Activated CD8-positive, alpha-beta T cell treated with anti-CD3 and anti-CD28 coated beads for 36 hours (primary cell): ENCODE data around the gene TRIM73. TPM values are rescaled to one million over a fixed set of nuclear protein-coding genes. Genes with fewer than 3 reads are reported as not detected.
"Not testable (repeated sequence)": the region's sequence is repeated elsewhere in the genome, so short reads cannot be mapped to it uniquely, and the experiment has no call there.

Experiments used
- ATAC-seq: fragments of 200-7000 bp; cut with Tn5 transposase; one replicate; pipeline ENCODE4 v1.10.0; 2021; ENCODE audit warnings: mild to moderate bottlenecking, moderate library complexity
- CTCF ChIA-PET: fragments of 350-600 bp; sonication (Branson Sonifier 250); formaldehyde crosslinking; loops from one replicate; lab custom pipeline; 2021; ENCODE audit warnings: antibody characterized with exemption; lab: Charles Lee
- POLR2A ChIA-PET: fragments of 350-600 bp; sonication (Branson Sonifier 250); formaldehyde crosslinking; loops from one replicate; lab custom pipeline; 2021; ENCODE audit warnings: antibody characterized with exemption; lab: Charles Lee
- DNase-seq: peaks from one replicate; pipeline ENCODE4 v3.0.0-alpha.2; 2020
- H3K27ac Mint-ChIP-seq: one replicate; pipeline ENCODE4 v1.8.0; 2021; ENCODE audit warnings: mild to moderate bottlenecking, mixed read lengths
- H3K27me3 Mint-ChIP-seq: one replicate; pipeline ENCODE4 v1.8.0; 2021; ENCODE audit warnings: mixed read lengths
- H3K36me3 Mint-ChIP-seq: one replicate; pipeline ENCODE4 v1.8.0; 2021; ENCODE audit warnings: low read depth, mixed read lengths
- H3K4me1 Mint-ChIP-seq: one replicate; pipeline ENCODE4 v1.8.0; 2021; ENCODE audit warnings: low read depth, mixed read lengths
- H3K4me3 Mint-ChIP-seq: one replicate; pipeline ENCODE4 v1.8.0; 2021; ENCODE audit warnings: mild to moderate bottlenecking, moderate library complexity, mixed read lengths
- H3K9me3 Mint-ChIP-seq: one replicate; pipeline ENCODE4 v1.8.0; 2021; ENCODE audit warnings: mixed read lengths
- intact Hi-C: fragments of 100-400 bp; cut with micrococcal nuclease; formaldehyde crosslinking; loops from one replicate; pipeline ENCODE4 v1.10.0; 2022
- total RNA-seq, 2 experiments: library from RNA; stranded (reverse); gene quantifications; one replicate each; pipeline ENCODE4 v1.2.3, GENCODE V29; 2021

The TRIM73 gene
- 1 to 10 TPM; 4.1 to 6.4 TPM for total RNA-seq

GRCh38 chr7:75395329-75395728 lies at the start of gene TRIM73:
TSS of gene TRIM73 (plus strand) at chr7:75395629. CDS start at chr7:75398934, 3,305 bp downstream.
- H3K4me3 Mint-ChIP-seq, intact Hi-C loops, POLR2A ChIA-PET, H3K27ac Mint-ChIP-seq, DNase-seq, H3K9me3 Mint-ChIP-seq, H3K36me3 Mint-ChIP-seq, CTCF ChIA-PET, H3K27me3 Mint-ChIP-seq, ATAC-seq, H3K4me1 Mint-ChIP-seq: not testable (repeated sequence)

DNA sequence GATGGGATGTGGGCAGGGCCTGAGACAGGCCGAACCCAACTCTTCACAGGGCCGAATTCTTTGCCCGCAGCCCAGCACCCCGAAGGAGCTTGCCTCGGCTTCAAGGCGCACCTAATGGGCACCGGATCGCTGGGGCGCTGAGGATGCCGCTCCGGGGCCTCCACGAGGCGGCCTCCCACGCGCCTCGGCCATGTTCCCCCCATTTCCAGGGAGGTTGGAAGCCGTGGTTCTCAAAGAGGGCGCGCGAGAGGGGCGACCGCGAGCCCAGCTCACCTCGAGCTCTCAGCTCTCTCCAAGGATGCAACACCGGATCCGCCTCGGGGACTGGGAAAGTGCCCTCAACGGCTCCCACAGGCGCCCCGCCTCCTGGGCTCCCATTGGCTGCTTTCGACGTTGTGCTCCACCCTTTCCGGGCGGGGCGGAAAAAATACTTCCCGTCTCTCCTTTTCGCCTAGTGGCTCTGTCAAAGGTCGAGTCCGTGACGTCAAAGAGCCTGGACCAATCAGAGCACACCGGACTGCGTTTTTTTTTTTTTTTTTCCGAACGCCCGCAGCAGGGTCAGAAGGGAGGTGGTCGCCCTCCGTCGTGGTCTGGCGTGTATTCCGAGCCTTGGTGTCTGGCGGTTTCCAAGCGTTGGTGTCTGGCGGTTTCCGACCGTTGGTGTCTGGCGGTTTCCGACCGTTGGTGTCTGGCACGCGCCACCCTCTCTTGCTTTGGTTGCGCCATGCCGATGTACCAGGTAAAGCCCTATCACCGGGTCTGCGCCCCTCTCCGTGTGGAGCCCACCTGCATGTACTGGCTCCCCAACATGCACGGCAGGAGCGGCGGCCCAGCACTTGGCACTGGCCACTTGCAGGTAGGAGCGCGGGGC lies 36.5 kb upstream of the TRIM73 start:
- H3K27me3 Mint-ChIP-seq, H3K36me3 Mint-ChIP-seq, H3K4me1 Mint-ChIP-seq, H3K9me3 Mint-ChIP-seq, intact Hi-C loops, CTCF ChIA-PET, POLR2A ChIA-PET: not testable (repeated sequence)
- peak; percentile 71 for DNase-seq
- ATAC-seq = peak; percentile 83
- H3K4me3 Mint-ChIP-seq = peak overlapping the region; percentile 77
- H3K27ac Mint-ChIP-seq = peak overlapping the region; percentile 92

DNA sequence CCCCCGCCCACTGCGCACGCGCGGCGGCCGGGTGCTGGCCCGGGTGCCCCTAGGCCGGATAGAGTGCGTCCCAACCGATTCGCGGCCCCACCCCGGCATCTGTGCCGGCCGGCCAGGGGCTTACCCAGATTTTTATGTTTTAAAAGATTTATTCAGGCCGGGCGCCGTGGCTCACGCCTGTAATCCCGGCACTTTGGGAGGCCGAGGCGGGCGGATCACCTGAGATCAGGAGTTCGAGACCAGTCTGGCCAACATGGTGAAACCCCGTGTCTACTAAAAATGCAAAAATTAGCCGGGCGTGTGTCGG lies 35.9 kb upstream of the TRIM73 start:
- H3K9me3 Mint-ChIP-seq, H3K4me3 Mint-ChIP-seq, H3K27ac Mint-ChIP-seq, H3K4me1 Mint-ChIP-seq, H3K36me3 Mint-ChIP-seq, intact Hi-C loops, H3K27me3 Mint-ChIP-seq, POLR2A ChIA-PET, ATAC-seq, CTCF ChIA-PET: not testable (repeated sequence)
- peak; percentile 19 for DNase-seq

DNA sequence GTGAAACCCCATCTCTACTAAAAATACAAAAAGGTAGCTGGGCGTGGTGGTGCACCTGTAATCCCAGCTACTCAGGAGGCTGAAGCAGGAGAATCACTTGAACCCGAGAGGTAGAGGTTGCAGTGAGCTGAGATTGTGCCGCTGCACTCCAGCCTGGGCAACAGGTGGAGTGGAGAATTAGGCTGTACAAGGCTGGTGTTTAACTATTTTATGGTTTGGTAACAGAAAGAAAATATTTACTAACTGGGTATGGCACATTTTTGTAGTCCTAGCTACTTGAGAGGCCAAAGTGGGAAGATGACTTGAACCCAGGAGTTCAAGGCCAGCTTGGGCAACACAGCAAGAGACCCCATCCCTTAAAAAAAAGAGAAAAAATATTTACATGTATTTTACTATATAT lies 31.4 kb upstream of the TRIM73 start:
- H3K4me3 Mint-ChIP-seq, H3K27me3 Mint-ChIP-seq, H3K27ac Mint-ChIP-seq, POLR2A ChIA-PET, CTCF ChIA-PET, intact Hi-C loops, H3K4me1 Mint-ChIP-seq, DNase-seq, ATAC-seq, H3K36me3 Mint-ChIP-seq, H3K9me3 Mint-ChIP-seq: not testable (repeated sequence)

DNA sequence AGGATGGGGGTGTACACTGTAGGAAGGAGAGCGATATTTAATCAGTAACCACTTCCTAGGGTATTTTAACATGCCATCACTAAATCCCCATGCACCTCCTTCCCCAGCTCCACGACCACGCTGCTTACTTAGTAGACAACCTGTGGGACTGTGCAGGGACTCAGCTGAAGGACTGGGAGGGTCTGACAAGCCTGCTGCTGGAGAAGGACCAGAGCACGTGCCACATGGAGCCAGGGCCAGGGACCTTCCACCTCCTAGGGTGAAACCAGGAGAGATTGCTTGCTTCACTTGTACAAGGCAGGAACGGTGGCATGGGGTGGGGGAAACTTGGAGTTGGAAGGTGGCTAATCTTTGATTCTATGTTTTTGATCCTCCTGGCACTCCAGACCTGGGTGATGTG lies 28.8 kb upstream of the TRIM73 start:
- H3K9me3 Mint-ChIP-seq, POLR2A ChIA-PET, H3K4me1 Mint-ChIP-seq, H3K27ac Mint-ChIP-seq, CTCF ChIA-PET, H3K27me3 Mint-ChIP-seq, intact Hi-C loops, DNase-seq, H3K4me3 Mint-ChIP-seq, H3K36me3 Mint-ChIP-seq, ATAC-seq: not testable (repeated sequence)

DNA sequence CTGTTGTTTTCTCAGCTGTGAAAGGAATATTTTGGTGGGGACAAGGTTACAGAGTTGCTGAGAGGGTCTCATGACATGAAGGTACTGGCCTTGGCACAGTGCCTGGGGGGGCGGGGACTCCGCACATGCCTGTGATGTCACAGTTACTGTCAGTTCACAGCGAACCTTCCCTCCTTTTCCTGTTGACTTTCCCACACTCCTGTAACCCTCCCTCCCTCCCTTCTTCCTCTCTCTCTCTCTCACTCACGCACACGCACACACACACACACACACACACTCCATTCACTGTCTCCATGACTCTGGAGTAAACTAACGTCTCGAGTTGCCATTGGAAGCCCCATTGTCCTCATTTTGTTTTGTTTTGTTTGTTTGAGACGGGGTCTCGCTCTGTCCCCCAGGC lies 28.1 kb upstream of the TRIM73 start:
- H3K27me3 Mint-ChIP-seq, H3K9me3 Mint-ChIP-seq, H3K36me3 Mint-ChIP-seq, H3K27ac Mint-ChIP-seq, intact Hi-C loops, ATAC-seq, H3K4me3 Mint-ChIP-seq, POLR2A ChIA-PET, CTCF ChIA-PET, DNase-seq, H3K4me1 Mint-ChIP-seq: not testable (repeated sequence)

- H3K4me1 Mint-ChIP-seq, CTCF ChIA-PET, H3K27me3 Mint-ChIP-seq, H3K4me3 Mint-ChIP-seq, DNase-seq, intact Hi-C loops, H3K9me3 Mint-ChIP-seq, POLR2A ChIA-PET, H3K36me3 Mint-ChIP-seq, H3K27ac Mint-ChIP-seq, ATAC-seq: not testable (repeated sequence)
Observed at GRCh38 chr7:75374144-75374518, 21.3 kb upstream of the TRIM73 start.

DNA sequence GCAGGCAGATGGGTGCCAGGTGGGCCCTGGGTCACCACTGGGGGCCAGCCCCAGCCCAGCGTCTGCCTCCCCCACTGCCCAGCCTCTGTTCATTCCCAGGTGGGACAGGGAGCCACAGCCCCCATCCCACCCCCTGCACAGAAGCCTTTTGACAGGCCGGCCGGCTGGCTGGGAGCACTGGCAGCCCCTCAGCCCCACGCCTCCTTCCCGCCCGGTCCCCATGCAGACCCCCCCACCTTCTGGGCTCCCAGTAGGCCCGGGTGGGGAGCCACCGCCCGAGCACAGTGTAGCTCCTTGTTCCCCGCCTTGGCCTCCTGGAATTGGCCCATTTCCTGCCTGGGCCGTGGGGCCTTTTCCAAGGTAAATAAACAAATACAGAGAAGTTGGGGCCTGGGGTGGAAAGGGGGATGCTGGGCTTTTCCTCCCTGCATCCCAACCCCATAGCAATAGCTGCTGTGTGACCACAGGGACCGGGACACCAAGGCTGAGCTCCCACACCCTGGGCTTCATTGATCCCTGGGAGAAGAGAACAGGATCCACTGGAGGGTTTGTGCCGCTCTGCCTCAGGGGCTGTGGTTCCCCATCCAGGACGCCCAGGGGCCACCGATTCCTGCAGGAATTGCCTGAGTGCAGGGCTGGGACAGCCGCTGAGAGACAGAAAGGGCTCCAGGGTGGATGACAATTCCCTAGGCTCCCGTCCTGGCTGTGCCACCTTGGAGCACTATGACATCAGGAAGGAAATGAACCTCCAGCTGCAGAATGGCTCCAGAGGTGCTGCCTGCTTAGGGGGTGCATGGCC lies 20.7 kb upstream of the TRIM73 start:
- intact Hi-C loops, CTCF ChIA-PET, H3K4me1 Mint-ChIP-seq, H3K9me3 Mint-ChIP-seq, H3K27ac Mint-ChIP-seq, POLR2A ChIA-PET, H3K27me3 Mint-ChIP-seq, H3K4me3 Mint-ChIP-seq, H3K36me3 Mint-ChIP-seq, DNase-seq, ATAC-seq: not testable (repeated sequence)

- CTCF ChIA-PET, intact Hi-C loops, H3K27me3 Mint-ChIP-seq, DNase-seq, H3K36me3 Mint-ChIP-seq, H3K4me1 Mint-ChIP-seq, H3K9me3 Mint-ChIP-seq, H3K27ac Mint-ChIP-seq, POLR2A ChIA-PET, H3K4me3 Mint-ChIP-seq: not testable (repeated sequence)
- peak; percentile 24 for ATAC-seq
Observed at GRCh38 chr7:75393194-75393593, 2.2 kb upstream of the TRIM73 start.

DNA sequence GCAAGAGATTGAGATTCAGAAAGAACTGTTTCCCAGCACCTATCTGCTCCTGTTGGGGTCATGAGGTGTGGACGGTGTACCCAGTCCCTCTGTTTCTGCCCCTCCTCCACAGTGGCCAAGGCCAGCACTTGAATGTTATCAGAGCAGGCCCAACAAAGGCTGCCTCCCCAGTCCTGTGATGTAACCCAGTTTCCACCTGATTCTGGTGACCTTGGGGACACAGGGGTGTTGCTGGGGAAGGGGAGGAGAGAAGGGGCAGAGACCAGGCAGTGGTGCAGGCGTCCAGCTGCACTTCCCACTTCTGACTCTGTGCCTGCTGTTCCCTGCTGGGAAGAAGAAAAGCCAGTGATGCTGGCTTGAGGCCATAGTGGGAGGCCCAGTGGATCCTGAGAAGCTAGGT lies 2.4 kb downstream of the TRIM73 start:
- intact Hi-C loops, POLR2A ChIA-PET, H3K27me3 Mint-ChIP-seq, H3K27ac Mint-ChIP-seq, DNase-seq, H3K9me3 Mint-ChIP-seq, H3K36me3 Mint-ChIP-seq, ATAC-seq, H3K4me1 Mint-ChIP-seq, H3K4me3 Mint-ChIP-seq, CTCF ChIA-PET: not testable (repeated sequence)

DNA sequence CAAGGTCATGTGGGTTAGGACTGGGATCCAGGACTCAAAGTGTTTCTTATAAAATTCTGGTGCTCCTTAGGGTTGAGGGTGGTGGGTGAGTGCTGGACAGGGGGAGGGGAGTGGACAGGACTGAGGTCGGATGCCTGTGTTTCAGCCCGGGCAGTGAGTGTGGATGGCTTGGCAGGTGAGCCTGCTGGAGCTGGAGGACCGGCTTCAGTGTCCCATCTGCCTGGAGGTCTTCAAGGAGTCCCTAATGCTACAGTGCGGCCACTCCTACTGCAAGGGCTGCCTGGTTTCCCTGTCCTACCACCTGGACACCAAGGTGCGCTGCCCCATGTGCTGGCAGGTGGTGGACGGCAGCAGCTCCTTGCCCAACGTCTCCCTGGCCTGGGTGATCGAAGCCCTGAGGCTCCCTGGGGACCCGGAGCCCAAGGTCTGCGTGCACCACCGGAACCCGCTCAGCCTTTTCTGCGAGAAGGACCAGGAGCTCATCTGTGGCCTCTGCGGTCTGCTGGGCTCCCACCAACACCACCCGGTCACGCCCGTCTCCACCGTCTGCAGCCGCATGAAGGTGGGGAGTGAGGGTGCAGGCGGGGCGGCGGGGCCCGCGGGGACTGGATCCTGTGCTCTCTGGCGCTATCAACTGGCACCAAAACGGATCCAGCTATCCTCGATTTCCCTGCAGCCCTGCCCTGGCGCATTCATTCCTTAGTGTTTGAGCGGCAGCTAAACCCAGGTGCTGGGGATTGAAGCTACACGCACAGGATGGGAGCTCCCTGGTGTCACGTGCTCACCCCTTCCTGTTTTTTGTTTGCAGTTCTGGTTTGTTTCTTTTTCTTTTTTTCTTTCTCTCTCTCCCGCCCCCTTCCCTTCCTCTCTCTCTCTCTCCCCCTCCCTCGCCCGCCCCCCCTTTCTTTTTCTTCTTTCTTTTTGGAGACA lies 3.6 kb downstream of the TRIM73 start:
- H3K9me3 Mint-ChIP-seq, H3K4me3 Mint-ChIP-seq, H3K4me1 Mint-ChIP-seq, DNase-seq, H3K27ac Mint-ChIP-seq, H3K36me3 Mint-ChIP-seq, H3K27me3 Mint-ChIP-seq, intact Hi-C loops, POLR2A ChIA-PET, CTCF ChIA-PET: not testable (repeated sequence)
- peak; percentile 76 for ATAC-seq
